Erythroblast (primary cell): Measurements from ENCODE around the gene YOD1.

ENCODE experiments used
- DNase-seq, 2 experiments: peaks; one replicate each; lab custom pipeline; 2025; lab: John Stamatoyannopoulos, UW
- GATA1 ChIP-seq: IDR thresholded peaks from 2 replicates; pipeline ENCODE4 v1.6.1; 2011; ENCODE audit warnings: low read depth, mild to moderate bottlenecking, control low read depth, low read length, moderate library complexity
- POLR2A ChIP-seq: IDR thresholded peaks from 2 replicates; pipeline ENCODE4 v1.6.1; 2011; ENCODE audit warnings: mild to moderate bottlenecking, low read length

The YOD1 gene

DNA sequence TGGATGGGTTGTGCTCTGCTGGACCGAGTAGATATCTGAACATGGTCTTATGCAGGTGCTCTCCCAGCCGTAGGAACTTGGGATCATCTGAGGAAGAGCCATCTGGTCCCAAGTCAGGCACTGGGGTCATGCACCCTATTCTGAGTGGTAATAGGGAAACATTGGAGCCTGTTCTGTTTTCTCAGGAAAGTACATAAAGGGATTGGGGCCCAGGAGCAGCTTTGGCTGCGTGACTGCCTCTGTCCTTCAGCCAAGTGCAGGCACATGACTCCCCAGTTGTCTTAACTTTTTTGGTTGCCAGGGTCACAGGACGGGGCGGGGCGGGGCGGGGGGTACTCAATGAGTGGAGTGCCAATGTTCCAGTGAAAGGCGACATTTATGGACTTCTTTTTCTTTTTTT, 13.6 kb upstream of the YOD1 start:
- no peak for TF ChIP-seq GATA1
- no peak for TF ChIP-seq POLR2A
- DNase-seq = peak in 1 of 2 experiments; percentile 10

DNA sequence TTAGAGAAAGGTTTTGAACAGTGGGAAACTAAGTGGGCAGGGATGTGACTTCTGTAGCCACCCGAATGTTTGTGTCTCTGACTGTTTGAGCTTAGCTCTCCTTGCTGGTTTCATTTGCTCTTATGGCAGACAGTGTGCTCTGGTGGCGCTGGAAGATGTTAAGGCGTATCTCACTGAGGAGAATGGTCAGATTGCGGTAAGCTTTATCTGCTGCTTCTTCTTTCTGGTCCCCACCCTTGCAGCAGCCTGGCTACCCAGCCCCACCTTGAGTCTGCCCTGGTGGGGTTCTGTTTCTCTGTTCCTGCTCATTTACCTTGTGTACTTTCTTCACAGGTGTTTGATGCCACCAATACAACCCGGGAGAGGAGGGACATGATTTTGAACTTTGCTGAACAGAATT, 12.0 kb upstream of the YOD1 start:
- DNase-seq = peak in 1 of 2 experiments; percentile 28
- TF ChIP-seq POLR2A (no peak), GATA1 (no peak)

DNA sequence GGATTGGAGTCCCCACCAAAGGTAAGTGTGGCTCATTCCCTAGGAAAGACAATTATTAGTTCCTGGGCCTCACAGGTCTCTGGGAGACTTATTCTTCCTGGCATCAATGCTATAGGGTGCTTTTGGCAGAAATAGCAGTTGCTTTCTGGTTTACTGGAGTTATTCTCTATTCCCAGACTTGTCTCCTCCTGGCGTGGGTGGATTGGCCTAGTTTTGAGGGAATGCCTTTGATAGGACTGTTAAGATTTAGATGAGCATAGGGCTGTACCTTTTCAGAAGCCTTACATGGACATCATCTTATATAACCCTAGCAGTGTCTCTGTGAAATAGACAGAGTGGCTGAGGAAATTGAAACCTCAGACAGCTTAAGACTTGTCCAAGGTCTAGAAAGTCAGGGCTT, 11.1 kb upstream of the YOD1 start:
- no peak for DNase-seq
- TF ChIP-seq POLR2A (no peak), GATA1 (no peak)

DNA sequence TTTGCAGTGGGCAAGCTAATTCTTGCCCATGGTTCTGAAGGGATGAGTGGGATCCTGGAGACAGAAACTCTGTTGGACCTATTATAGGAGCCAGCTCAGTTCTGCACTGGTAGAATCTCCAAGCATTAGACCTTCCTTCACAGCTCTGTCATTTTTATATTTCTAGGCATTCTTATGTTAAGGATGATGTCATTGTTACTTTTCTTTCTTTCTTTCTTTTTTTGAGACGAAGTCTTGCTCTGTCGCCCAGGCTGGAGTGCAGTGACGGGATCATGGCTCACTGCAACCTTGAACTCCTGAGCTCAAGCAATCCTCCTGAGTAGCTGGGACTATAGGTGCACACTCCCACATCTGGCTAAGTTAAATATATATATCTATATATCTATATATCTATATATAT, 9.6 kb upstream of the YOD1 start:
- TF ChIP-seq POLR2A (no peak), GATA1 (no peak)
- DNase-seq = no peak

DNA sequence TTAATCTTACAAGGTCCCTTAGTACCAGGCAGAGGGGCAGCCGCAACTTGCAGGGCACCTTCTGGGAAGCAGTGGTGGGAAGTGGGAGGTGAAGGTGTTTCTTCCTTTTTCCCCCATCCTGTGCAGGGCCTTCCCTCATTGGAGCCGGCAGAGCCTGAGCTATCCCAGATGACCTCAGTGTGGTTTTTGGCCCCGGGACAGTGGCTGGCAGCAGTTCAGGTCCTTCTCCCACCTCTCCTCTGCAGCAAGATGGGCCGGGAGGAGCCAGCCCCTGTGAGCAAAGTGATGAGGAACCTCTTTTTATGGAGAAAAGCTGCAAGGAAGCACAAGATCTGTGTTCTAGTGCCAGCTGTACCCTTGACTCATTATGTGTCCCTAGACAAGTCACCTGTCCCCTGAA, 8.9 kb upstream of the YOD1 start:
- no peak for DNase-seq
- TF ChIP-seq POLR2A (no peak), GATA1 (no peak)

DNA sequence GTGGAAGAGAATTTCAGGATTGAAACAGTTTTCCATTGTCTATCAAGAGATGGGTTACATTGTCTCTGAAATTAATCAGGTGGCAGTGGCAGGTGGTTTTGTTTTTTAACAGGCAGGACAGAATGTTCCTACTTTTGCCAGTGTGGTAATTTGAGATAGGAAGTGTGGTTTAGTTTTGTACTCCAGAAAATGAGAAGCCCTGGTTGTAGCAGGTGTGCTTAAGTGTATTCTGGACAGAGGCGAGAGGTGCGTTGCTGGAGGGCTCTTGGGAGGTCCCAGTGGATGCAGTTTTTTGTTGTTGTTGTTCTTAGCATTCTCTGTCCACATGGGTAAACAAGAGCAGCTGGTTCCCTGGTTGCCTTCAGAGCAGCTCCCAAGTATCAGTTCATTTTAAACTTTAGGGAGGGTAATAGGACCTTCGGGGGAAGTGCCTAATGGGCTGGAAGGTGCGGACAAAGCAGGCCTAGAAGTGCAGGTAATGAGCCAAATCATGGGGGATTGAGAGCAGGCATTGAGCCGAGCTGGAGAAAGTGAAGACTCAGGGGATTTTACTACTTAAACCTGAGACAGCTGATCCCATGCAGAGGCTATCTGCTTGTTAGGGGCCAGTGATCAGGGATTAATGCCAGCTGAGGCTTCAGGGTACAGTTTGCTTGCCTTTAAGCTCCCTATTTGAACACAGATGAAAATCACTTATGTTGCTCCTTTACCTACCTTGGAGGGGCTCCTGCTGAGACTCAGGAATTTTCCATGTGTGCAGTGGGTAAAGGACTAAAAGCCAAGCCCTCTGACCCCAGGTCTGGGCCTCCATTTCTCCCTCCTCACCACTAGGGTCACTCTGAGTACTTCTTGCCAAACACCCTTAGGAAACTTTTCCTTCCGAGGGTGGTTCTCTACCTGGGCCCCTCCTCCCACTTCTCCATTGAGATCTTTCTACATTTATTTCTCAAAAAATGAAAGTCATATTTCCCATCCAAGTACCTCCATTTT, 8.2 kb upstream of the YOD1 start:
- no peak for DNase-seq
- TF ChIP-seq GATA1 = no peak
- TF ChIP-seq POLR2A = no peak

DNA sequence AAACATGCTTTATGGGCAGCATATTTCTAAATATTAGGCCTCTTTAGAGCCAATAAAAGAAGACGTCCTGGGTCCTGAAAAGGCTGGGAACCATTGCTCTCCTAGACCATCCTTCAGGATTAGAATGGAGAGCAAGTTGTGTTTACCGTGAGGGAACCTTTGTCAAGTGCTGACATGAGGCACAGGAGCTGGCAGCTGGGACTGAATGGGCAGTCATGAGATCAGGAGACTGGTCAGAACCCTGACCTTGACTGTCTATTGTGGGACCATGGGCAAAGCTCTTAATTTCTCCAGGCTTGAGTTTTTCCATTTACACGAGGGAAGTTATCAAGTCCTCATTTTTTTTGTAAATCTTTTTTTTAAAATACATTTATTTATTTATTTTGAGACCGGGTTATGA, 7.2 kb upstream of the YOD1 start:
- DNase-seq = peak in 1 of 2 experiments; percentile 36
- TF ChIP-seq GATA1 (no peak), POLR2A (no peak)

DNA sequence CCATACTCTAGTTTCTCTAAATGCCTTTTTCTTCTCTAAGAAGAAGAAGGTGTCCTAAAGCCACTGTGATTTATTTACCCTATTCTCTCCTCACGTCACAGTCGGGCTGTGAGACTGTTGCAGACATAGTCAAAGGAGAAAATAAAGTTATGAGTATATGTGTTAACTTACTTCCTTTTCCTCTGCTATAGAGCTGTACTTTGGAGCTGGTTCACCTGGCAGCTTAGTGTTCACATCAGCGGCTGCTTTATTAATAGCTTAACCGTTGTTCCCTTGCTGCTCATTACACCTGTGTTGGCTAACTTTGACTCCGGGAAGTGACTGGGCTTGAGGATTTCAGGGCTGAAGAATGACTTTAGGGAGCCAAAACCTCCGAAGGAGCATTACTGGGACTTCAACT, 5.7 kb upstream of the YOD1 start:
- no peak for DNase-seq
- no peak for TF ChIP-seq GATA1
- no peak for TF ChIP-seq POLR2A

DNA sequence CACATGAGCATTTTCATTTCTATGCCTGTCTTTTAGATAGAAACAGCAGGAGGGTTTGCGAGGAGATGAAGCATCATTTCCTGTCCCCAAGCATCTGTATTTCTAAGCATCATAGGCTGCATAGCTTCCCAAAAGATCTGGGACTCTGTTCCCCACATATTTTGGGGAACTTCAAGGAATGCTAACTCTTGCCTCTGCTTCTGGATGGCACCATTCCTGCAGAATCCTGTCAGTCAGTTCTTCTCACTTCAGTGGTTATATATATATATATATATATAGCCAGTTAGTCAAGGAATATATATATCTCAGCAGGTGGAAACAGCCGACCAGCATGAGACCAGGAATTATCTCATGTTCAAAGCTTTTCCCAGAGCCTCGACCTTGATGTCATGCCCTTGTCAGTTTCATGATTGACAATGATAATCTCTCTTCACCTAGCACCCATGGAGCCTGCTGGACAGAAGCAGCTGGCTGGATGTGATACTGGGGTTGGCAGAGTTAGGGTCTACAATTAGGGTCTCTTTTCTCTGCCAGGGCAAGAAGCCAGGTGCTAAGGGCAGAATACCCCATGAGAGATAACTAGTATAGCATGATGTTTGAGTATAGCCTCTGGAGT, 4.5 kb upstream of the YOD1 start:
- DNase-seq = peak in 1 of 2 experiments; percentile 18
- TF ChIP-seq GATA1 (no peak), POLR2A (no peak)

DNA sequence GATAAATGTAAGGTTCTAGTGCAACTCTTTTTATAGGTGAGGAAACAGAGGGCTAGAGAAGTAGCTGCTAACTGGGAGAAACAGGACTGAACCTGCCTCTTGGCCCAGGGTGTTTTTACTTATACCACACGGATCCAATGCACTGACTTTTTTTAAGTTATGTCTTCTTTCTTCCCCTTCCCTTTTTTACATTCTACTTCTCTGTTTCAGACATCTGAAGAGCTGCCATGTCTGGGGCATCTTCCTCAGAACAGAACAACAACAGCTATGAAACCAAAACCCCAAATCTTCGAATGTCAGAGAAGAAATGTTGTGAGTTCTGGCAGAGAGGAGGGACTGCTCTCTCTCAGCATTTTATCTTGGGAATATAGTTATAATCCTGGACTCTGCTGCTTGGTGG, 3.5 kb upstream of the YOD1 start:
- no peak for DNase-seq
- TF ChIP-seq GATA1 (no peak), POLR2A (no peak)

DNA sequence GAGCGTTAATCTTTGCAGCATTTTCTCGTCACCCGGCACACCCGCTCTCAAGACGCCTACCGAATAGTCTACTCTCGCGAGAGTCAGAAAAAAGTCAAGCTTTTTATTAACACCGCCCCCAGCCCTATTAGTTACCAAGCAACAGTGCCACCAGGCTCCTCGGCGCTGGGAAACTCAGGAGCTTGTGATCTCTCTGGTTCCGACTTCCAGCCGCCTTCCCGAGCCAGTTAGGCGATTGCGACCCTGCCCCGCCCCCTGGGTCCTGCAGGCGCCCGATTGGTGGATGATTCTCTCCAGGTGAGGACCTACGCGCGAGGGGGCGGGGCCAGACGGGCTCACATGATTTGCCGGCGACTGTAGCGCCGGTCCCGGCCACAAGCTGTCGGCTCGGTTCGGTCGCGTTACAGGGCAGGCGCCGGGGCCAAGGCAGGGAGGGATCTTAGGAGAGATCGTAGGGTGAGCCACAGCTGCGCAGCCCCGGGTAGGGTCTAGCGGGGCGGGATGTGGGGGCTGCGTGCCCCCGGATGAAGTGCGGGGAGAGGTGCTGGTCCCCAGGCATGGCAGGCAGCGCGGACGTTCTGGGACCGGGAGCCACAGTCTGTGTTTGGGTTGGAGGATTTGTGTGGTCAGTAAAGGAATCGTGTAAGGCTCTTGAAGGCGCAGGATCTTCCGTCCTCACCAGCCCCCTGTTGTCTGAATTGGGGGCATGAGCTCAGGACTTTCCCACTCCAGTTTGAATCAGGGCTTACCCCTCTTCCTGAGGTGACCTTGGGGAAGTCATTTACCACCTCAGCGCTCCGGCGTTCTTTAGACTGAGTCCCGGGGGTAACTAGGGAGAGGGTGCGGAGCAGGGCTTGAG, 2.1 kb upstream of the YOD1 start, which contains the start of gene PFKFB2:
PFKFB2 (plus strand) TSS at position 365 of the 859 bp plus-strand sequence. CDS start 1,443 bp downstream, outside the sequence.
- DNase-seq = peak; percentile 96 to 97
- no peak for TF ChIP-seq GATA1
- TF ChIP-seq POLR2A = peak; percentile 92

DNA sequence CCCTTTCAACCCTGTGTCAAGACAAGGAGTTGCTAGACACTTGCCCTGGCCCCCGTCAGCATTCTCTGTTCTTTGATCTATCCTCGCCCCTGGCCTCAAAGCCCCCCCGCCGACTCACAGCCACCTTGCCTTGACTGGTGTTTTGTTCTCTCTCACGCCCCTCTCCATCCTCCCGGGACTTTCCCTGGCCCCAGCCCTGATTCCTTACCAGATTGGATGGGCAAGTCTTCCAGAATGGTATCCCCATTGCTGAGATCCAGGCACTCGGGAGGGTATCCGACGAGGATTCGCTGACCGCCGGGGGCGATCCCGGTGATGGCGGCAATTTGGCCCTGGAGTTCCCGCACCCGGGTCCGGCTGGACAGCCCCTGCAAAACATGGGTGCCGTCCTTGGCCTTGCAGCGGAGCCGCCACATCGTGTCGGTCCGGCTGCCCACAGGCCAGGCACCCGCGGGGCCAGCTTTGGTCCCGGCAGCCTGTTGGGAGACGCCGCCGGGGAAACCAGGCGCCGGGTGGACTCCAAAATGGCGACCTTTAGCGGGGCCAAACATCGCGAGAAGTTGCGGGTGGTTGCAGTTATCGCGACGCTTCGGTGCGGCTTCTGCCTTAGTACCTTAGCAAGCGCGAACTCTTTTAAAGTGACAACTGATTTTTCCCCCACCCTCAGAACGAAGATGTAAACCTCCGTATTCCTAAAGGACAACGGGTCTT, 373 bp downstream of the YOD1 start:
- peak; percentile 93 to 96 for DNase-seq
- TF ChIP-seq GATA1 (no peak), POLR2A (peak; percentile 87)

DNA sequence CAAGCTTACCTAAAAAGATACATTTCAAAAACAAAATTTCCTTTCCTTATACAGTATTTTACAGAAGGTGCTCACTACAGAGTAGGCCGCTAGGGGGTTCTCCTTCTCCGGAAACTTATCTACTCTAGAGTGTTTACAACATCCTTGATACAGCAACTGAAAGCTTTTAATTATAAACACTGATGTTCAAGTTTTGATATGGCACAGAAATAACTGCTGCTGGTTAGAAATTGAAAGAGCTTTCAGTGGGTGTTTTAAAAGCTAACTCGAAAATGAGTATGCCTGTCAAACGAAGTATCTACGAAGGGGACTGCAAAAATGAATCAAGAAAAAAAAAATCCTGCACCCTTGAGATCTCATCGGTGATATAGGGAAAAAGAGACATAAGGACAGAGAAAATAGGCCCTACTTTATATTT, 1.0 kb downstream of the YOD1 start:
- TF ChIP-seq POLR2A = no peak
- TF ChIP-seq GATA1 = no peak
- DNase-seq = peak; percentile 73 to 84
